Heart right ventricle (tissue), 16 donors: ENCODE results near the gene PLEKHG4B. TPM values are rescaled to one million over a fixed set of nuclear protein-coding genes. Genes with fewer than 3 reads are reported as not detected.

ENCODE experiments used
- ATAC-seq, 8 donors: fragments of 200-7000 bp; cut with Tn5 transposase; one replicate each; pipeline ENCODE4 v1.9.1; 2020; ENCODE audit warnings: mild to moderate bottlenecking in 8 of 8, moderate library complexity in 8 of 8, moderate number of reproducible peaks in 1 of 8
- DNase-seq, 2 donors: peaks; one replicate each; pipeline ENCODE4 v3.0.0-alpha.2; 2020
- H3K27ac ChIP-seq, 10 donors: fragments of 200-600 bp; sonication (generic) in 2 of 10; one replicate each; pipeline versions ENCODE4 v1.5.0 to v1.8.0; 2020 to 2022; ENCODE audit warnings: mild to moderate bottlenecking in 3 of 10
- H3K27me3 ChIP-seq, 7 donors: fragments of 200-600 bp; one replicate each; pipeline ENCODE4 v1.8.0; 2021 to 2022; ENCODE audit warnings: mild to moderate bottlenecking in 2 of 7
- H3K36me3 ChIP-seq, 9 donors: fragments of 200-600 bp; sonication (generic) in 1 of 9; one replicate each; pipeline versions ENCODE4 v1.5.0 to v1.8.0; 2020 to 2022; ENCODE audit warnings: mild to moderate bottlenecking in 2 of 9
- H3K4me1 ChIP-seq, 9 donors: fragments of 200-600 bp; sonication (generic) in 1 of 9; one replicate each; pipeline versions ENCODE4 v1.5.0 to v1.8.0; 2020 to 2022; ENCODE audit warnings: mild to moderate bottlenecking in 4 of 9
- H3K4me3 ChIP-seq, 10 donors: fragments of 200-600 bp; sonication (generic) in 2 of 10; one replicate each; pipeline versions ENCODE4 v1.5.0 to v1.8.0; 2020 to 2022; ENCODE audit warnings: mild to moderate bottlenecking in 7 of 10, moderate library complexity in 2 of 10
- H3K9me3 ChIP-seq, 11 donors: fragments of 200-600 bp in 10 of 11; sonication (generic) in 2 of 11; one replicate each; pipeline versions ENCODE4 v1.5.0 to v1.8.0; 2013 to 2022; ENCODE audit warnings: mild to moderate bottlenecking in 2 of 11, control low read depth in 1 of 11, moderate library complexity in 1 of 11
- CTCF ChIP-seq, 9 donors: fragments of 200-600 bp; sonication (generic) in 2 of 9; IDR thresholded peaks; one replicate each; pipeline versions ENCODE4 v1.5.0 to v1.8.0; 2021 to 2022; ENCODE audit warnings: antibody characterized with exemption in 9 of 9, mild to moderate bottlenecking in 5 of 9, moderate library complexity in 1 of 9
- WGBS, 2 donors: extraction: QIAGEN DNeasy Blood & Tissue Kit; methylation state at CpG; one replicate each; pipeline ENCODE4 v1.1.7; 2013; ENCODE audit warnings: inconsistent platforms in 1 of 2; 5-methylcytosine and 5-hydroxymethylcytosine counted together
- intact Hi-C, 10 donors: fragments of 100-400 bp; cut with DNase I; formaldehyde crosslinking; loops; one replicate each; pipeline versions ENCODE4 v1.11.1 to v1.14.2; 2022
- polyA plus RNA-seq, 2 donors: library from polyadenylated mRNA; stranded (reverse); fragments of 200-250 nt; gene quantifications; one replicate each; pipeline ENCODE4 v1.2.3, GENCODE V29; 2013
- total RNA-seq, 10 donors: library from RNA; stranded (reverse); fragmentation: NEBNext Ultra II Directional in 3 of 10; extraction: Animal tissue kit (Norgen Biotek cat#: 25700) in 3 of 10; gene quantifications; one replicate each; pipeline versions ENCODE4 v1.2.1 to v1.2.4, GENCODE V29; 2021 to 2023
- donor health status: Arrhythmogenic right ventricular cardiomyopathy.
- donor health status: ischemic (EF 13 %, LVEDD 7.1; RV severe dilation, severe dysfunction).
- donor health status: healthy with polysubstance abuse.
- donor health status: DM: no; HTN: yes; CAD: no.
- donor health status: DM: no; HTN: no; CAD: no.
- donor health status: ischemic (EF 25% LVEDD 6.9; RV normal size, moderate dysfunction).
- donor health status: ischemic (EF 25% LVEDD 5.7; RV mildly dilated, moderate dysfunction).
- donor health status: healthy.
- donor health status: DM: yes; HTN: yes; CAD: no.
- donor health status: Ischemic cardiomyopathy.
- donor health status: ischemic (EF 35%, LVEDD 5.7; RV mildly dilated, moderate dysfunction).
- donor health status: nonischemic (EF 11% LVEDD 7.7; RV severe dilation, severe dysfunction).
- donor health status: DM: yes; HTN: yes; CAD: no.
- donor health status: PGD.
- donor health status: ischemic (EF 29% LVEDD 5.4; RV normal size, mild dysfunction).
- donor health status: nonischemic (EF 23%, LVEDD 6.1; RV moderate dilation, normal function).

PLEKHG4B gene
- total and polyA plus RNA-seq, 12 donors: under 0.01 to 0.14 (median 0.05) TPM; not detected in 8

GRCh38 chr5:128446-128845, 36.5 kb downstream of the PLEKHG4B start:
- Histone ChIP-seq H3K27me3 (peaks cover 0 to 13% (median 0%) of the 10 kb centered on the region in 7 donors), H3K4me3 (no peak overlapping the region), H3K9me3 (peaks cover 0 to 28% (median 8%) of the 10 kb centered on the region in 11 donors), H3K27ac (no peak overlapping the region), H3K36me3 (no peaks in the 10 kb centered on the region), H3K4me1 (no peaks in the 10 kb centered on the region)
- no peak for TF ChIP-seq CTCF (IDR thresholded peaks at IDR 0.05)
- WGBS, 2 donors: 91 to 100% methylated on average over 2 of the region's 2 CpGs
- intact Hi-C loops: no loop called here
- ATAC-seq (no peak), DNase-seq (no peak)

GRCh38 chr5:129148-129547, 37.2 kb downstream of the PLEKHG4B start:
- intact Hi-C loops: no loop called here
- Histone ChIP-seq H3K36me3 (no peaks in the 10 kb centered on the region), H3K27ac (no peak overlapping the region), H3K27me3 (peaks cover 0 to 13% (median 0%) of the 10 kb centered on the region in 7 donors), H3K9me3 (peaks cover 0 to 27% (median 8%) of the 10 kb centered on the region in 11 donors), H3K4me3 (no peak overlapping the region), H3K4me1 (no peaks in the 10 kb centered on the region)
- 71 to 72% methylated on average over 2 of the region's 2 CpGs for WGBS, 2 donors
- no peak for DNase-seq
- no peak for ATAC-seq
- no peak for TF ChIP-seq CTCF (IDR thresholded peaks at IDR 0.05)

- no peak for TF ChIP-seq CTCF (IDR thresholded peaks at IDR 0.05)
- H3K4me3 ChIP-seq: no peak overlapping the region
- H3K36me3 ChIP-seq: no peaks in the 10 kb centered on the region
- intact Hi-C loops: no loop called here
- DNase-seq: no peak
- no peaks in the 10 kb centered on the region for H3K4me1 ChIP-seq
- no peak for ATAC-seq
- H3K27ac ChIP-seq: no peak overlapping the region
- H3K9me3 ChIP-seq: peaks cover 0 to 22% (median 8%) of the 10 kb centered on the region in 11 donors
- H3K27me3 ChIP-seq: peaks cover 0 to 13% (median 0%) of the 10 kb centered on the region in 7 donors
Observed at GRCh38 chr5:129820-130219, 37.9 kb downstream of the PLEKHG4B start.

GRCh38 chr5:130601-131131, 38.7 kb downstream of the PLEKHG4B start:
- ATAC-seq: no peak
- intact Hi-C loops: no loop called here
- Histone ChIP-seq H3K9me3 (peaks cover 0 to 16% (median 6%) of the 10 kb centered on the region in 11 donors), H3K36me3 (no peaks in the 10 kb centered on the region), H3K27ac (no peak overlapping the region), H3K27me3 (peaks cover 0 to 13% (median 0%) of the 10 kb centered on the region in 7 donors), H3K4me3 (no peak overlapping the region), H3K4me1 (no peaks in the 10 kb centered on the region)
- WGBS, 2 donors: 39 to 53% methylated on average over 4 of the region's 4 CpGs
- TF ChIP-seq CTCF (IDR thresholded peaks at IDR 0.05): no peak
- no peak for DNase-seq
